Stimulated activated CD4-positive, alpha-beta T cell treated with anti-CD3 and anti-CD28 coated beads, Interleukin-12 subunit alpha, Interleukin-12 subunit beta, amount 100 ng/mL, for 4 hours (primary cell): ENCODE data around the gene KRTAP9-1.
"Not testable (repeated sequence)": the region's sequence is repeated elsewhere in the genome, so short reads cannot be mapped to it uniquely, and the experiment has no call there.

Experiments
- DNase-seq: peaks from one replicate; pipeline ENCODE4 v3.0.0-alpha.2; 2020

Gene KRTAP9-1

GRCh38 chr17:41189837-41190318 is at the start of gene KRTAP9-1:
Gene KRTAP9-1 (plus strand): TSS chr17:41189887. CDS start chr17:41189887, 0 bp downstream.
- not testable (repeated sequence) for DNase-seq

- DNase-seq: no peak
These were observed 49.1 kb upstream of the KRTAP9-1 start, which contains the start of gene KRTAP4-6 for GRCh38 chr17:41140360-41141131. Gene KRTAP4-6 (minus strand): TSS chr17:41140544. CDS start chr17:41140487, 57 bp downstream.

DNA sequence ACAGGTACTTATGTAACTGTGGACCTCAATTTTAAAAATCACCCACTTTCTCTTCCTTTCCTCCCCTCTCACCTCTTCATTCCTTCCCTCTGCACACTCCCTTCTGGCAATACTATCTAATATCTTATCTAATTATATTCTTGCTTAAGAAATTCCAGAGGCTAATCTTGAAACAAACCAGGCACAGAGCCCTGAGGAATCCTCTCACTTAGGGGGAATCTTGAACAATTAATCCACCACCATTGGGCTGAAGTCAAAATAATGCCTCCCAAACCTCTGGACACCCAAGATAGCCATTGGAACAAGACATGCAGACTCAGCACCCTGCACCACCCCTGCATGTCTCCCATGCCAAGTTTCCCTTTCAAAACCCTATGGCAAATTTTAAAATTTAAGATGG is 48.3 kb upstream of the KRTAP9-1 start:
- DNase-seq: no peak

DNA sequence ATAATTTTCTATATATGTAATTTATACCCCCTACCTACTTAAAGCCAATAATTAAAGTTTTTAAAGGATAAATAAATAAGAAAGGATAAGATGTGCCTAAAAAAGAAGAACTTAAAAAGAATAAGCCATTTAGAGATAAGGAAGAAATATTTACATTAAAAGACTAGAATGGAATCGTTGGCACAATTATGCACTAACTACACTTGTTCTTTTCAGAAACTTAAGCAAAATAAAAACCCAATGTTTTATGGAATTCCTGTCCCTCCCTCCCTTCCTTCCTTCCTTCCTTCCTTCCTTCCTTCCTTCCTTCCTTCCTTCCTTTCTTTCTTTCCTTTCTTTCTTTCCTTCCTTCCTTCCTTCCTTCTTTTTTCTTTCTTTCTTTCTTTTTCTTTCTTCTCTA is 44.8 kb upstream of the KRTAP9-1 start:
- no peak for DNase-seq

DNA sequence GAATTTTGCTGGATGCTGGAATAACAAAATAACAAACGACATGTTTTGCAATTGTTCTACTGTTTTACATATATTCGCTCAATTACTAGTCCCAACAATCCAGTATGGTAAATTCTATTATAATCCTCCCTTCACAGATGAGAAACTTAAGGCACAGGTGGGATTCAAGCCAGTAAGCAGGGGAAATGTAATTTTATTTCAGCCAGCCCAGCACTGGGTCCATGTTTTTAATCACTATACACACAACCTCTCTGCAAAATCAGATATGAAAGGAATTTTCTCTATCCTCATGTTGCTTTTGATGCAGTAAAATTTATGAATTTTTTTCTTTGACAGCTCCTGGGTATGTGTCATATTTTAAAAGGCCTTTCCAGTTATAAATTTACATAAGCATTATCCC is 44.4 kb upstream of the KRTAP9-1 start:
- no peak for DNase-seq

- no peak for DNase-seq
These were observed 42.0 kb upstream of the KRTAP9-1 start for GRCh38 chr17:41147531-41148204.

DNA sequence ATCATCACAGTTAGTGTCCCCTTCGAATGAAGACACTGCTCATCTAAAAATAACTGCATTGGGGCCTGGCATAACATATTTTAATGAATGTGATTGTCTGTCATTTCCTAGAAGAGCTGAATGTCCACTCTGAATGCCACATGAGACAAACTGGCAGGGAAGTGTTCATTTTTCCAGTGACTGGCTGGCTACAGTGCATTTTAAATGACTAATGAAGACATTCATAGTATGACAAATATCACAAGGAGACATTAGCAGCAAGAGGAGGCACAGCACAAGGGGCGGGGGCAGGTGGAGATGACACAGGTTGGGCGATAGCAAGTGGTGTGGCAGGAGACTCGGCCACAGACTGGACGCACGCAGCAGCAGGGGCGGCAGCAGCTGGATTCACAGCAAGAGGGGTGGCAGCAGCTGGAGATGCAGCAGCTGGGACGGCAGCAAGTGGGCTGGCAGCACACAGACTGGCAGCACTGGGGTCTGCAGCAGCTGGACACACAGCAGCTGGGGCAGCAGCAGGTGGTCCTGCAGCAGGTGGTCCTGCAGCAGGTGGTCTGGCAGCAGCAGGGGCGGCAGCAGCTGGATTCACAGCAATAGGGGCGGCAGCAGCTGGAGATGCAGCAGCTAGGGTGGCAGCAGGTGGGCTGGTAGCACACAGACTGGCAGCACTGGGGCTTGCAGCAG is 40.6 kb upstream of the KRTAP9-1 start:
- not testable (repeated sequence) for DNase-seq

GRCh38 chr17:41149652-41149985 is 40.1 kb upstream of the KRTAP9-1 start, which contains the start of gene KRTAP4-5:
Gene KRTAP4-5 (minus strand): TSS chr17:41149825. CDS start chr17:41149767, 58 bp downstream.
- no peak for DNase-seq

- no peak for DNase-seq
These were observed 39.7 kb upstream of the KRTAP9-1 start for GRCh38 chr17:41150026-41150425.

GRCh38 chr17:41151525-41151924 is 38.2 kb upstream of the KRTAP9-1 start:
- no peak for DNase-seq

GRCh38 chr17:41153856-41154255 is 35.8 kb upstream of the KRTAP9-1 start:
- DNase-seq: no peak

DNA sequence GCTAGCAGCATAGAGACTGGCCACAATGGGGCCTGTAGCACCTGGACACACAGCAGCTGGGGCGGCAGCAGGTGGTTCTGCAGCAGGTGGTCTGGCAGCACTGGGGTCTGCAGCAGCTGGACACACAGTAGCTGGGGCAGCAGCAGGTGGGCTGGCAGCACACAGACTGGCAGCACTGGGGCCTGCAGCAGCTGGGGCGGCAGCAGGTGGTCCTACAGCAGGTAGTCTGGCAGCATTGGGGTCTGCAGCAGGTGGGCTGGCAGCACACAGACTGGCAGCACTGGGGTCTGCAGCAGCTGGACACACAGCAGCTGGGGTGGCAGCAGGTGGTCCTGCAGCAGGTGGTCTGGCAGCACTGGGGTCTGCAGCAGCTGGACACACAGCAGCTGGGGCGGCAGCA is 29.5 kb upstream of the KRTAP9-1 start:
- DNase-seq: not testable (repeated sequence)

- no peak for DNase-seq
These were observed 29.0 kb upstream of the KRTAP9-1 start, which contains the start of gene KRTAP4-4 for GRCh38 chr17:41160648-41161047. Gene KRTAP4-4 (minus strand): TSS chr17:41160748. CDS start chr17:41160691, 57 bp downstream.

DNA sequence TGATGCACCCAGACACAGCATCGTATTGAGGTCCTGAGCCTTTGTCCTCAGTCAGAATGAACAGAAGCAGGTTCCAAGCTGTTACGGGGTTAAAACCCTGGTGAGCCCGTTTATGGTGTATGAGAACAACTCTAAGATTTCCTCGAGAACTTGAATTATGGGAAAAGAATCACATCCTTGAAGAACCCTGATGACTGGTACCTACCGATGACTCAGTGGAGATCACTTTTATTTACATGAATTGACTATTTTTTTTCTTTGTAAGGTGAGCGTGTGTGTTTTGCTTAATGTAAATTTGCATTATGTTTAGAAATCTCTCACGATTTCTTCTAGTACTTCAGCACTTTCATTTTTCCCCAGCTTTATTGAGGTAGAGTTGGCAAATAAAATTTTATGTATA is 25.9 kb upstream of the KRTAP9-1 start:
- DNase-seq: no peak

GRCh38 chr17:41167561-41167960 is 22.1 kb upstream of the KRTAP9-1 start:
- no peak for DNase-seq

DNA sequence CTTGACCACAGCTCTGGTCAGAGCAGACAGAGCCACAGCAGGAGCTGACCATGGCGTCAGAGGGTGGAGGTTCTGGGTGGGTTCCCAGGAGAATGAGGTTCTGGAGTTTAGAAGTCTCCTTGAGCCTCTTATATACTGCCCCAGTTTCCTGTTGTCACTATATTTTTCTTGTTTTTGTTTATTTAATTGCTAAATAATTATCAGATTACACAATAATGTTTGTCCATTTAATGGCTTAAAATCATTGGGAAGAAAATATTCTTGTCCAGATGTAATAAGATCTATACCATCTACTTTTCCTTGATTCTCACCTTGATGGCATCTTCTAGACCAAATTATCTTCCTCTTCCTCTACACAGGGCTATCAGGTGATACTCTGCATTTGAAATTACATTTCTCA is 21.6 kb upstream of the KRTAP9-1 start, which contains the start of gene KRTAP4-3:
Gene KRTAP4-3 (minus strand): TSS at position 101 of the 400 bp plus-strand sequence. CDS start 49 bp downstream, at position 52.
- DNase-seq: no peak

- DNase-seq: no peak
These were observed 17.8 kb upstream of the KRTAP9-1 start for GRCh38 chr17:41171886-41172285.

- no peak for DNase-seq
These were observed 12.8 kb upstream of the KRTAP9-1 start for GRCh38 chr17:41176744-41177387.

DNA sequence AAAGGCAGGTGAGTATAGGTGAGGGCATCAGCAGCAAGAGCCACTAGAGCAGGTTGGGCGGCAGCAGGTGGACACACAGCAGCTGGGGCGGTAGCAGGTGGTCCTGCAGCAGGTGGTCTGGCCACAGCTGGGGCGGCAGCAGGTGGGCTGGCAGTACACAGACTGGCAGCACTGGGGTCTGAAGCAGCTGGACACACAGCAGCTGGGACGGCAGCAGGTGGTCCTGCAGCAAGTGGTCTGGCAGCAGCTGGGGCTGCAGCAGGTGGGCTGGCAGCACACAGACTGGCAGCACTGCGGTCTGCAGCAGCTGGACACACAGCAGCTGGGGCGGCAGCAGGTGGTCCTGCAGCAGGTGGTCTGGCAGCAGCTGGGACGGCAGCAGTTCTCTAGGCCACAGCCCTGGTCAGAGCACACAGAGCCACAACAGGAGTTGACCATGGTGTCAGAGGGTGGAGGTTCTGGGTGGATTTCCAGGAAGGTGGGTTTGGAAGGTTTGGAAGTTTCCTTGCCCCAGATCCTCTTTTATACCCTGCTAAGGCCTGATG is 11.9 kb upstream of the KRTAP9-1 start, which contains the start of gene KRTAP4-2:
Gene KRTAP4-2 (minus strand): TSS at position 495 of the 545 bp plus-strand sequence. CDS start 57 bp downstream, at position 438.
- no peak for DNase-seq

- DNase-seq: no peak
These were observed 11.3 kb upstream of the KRTAP9-1 start for GRCh38 chr17:41178341-41178740.

- DNase-seq: no peak
These were observed 10.7 kb upstream of the KRTAP9-1 start for GRCh38 chr17:41178843-41179616.
